Measurements from ENCODE around the gene NDUFV1.

DNA sequence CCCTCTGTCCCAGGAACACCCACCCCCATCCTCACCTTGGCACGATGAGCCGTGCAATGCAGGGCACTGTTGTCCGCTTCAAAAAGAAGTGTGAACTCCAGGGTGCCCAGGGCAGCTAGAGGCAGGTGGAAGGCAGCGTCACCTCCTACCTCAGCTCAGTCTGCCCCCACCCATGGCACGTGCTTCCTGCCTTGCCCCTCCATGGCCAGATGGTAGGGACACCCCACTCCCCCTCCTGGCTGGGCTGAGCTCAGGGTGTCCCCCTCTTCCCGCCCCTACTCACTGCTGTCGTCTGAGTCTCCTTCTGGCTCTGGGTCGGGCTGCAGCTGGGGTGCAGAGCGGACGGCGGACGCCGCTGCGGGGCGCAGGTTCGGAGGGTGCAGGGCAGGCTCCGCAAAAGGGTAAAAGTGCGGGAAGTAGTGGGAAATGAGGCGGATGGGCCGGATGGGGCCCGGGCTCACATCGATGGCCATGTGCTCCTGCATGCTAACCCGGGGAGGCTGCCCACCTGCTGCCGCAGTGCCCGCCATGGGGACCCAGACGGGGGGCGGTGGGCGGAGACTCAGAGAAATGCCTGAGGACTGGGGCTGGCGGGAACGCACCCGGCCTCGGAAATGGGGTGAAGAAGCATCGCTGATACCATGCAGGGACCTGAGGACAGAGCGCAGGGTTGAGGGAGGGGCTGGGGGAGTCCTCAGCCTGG, 9.1 kb downstream of the NDUFV1 start:
- no peak for TF ChIP-seq ISL1 (CRISPR knock-in tag; IDR thresholded peaks at IDR 0.05)
- no peak for TF ChIP-seq TOX (CRISPR knock-in tag; IDR thresholded peaks at IDR 0.05; ENCODE audit: borderline replicate concordance)
- TF ChIP-seq ARNTL (CRISPR knock-in tag; IDR thresholded peaks at IDR 0.05; ENCODE audit: borderline replicate concordance, low read depth), result no peak
- no peak for TF ChIP-seq TCF4 (CRISPR knock-in tag; IDR thresholded peaks at IDR 0.05; ENCODE audit: borderline replicate concordance)
- no peak for TF ChIP-seq ZNF8 (CRISPR knock-in tag; IDR thresholded peaks at IDR 0.05)
- TF ChIP-seq ZFP3 (CRISPR knock-in tag; IDR thresholded peaks at IDR 0.05), result no peak
- TF ChIP-seq, protein P1, sequence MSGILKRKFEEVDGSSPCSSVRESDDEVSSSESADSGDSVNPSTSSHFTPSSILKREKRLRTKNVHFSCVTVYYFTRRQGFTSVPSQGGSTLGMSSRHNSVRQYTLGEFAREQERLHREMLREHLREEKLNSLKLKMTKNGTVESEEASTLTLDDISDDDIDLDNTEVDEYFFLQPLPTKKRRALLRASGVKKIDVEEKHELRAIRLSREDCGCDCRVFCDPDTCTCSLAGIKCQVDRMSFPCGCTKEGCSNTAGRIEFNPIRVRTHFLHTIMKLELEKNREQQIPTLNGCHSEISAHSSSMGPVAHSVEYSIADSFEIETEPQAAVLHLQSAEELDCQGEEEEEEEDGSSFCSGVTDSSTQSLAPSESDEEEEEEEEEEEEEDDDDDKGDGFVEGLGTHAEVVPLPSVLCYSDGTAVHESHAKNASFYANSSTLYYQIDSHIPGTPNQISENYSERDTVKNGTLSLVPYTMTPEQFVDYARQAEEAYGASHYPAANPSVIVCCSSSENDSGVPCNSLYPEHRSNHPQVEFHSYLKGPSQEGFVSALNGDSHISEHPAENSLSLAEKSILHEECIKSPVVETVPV (CRISPR knock-in tag; IDR thresholded peaks at IDR 0.05), result no peak
- TF ChIP-seq, protein P2, sequence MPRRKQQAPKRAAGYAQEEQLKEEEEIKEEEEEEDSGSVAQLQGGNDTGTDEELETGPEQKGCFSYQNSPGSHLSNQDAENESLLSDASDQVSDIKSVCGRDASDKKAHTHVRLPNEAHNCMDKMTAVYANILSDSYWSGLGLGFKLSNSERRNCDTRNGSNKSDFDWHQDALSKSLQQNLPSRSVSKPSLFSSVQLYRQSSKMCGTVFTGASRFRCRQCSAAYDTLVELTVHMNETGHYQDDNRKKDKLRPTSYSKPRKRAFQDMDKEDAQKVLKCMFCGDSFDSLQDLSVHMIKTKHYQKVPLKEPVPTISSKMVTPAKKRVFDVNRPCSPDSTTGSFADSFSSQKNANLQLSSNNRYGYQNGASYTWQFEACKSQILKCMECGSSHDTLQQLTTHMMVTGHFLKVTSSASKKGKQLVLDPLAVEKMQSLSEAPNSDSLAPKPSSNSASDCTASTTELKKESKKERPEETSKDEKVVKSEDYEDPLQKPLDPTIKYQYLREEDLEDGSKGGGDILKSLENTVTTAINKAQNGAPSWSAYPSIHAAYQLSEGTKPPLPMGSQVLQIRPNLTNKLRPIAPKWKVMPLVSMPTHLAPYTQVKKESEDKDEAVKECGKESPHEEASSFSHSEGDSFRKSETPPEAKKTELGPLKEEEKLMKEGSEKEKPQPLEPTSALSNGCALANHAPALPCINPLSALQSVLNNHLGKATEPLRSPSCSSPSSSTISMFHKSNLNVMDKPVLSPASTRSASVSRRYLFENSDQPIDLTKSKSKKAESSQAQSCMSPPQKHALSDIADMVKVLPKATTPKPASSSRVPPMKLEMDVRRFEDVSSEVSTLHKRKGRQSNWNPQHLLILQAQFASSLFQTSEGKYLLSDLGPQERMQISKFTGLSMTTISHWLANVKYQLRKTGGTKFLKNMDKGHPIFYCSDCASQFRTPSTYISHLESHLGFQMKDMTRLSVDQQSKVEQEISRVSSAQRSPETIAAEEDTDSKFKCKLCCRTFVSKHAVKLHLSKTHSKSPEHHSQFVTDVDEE (CRISPR knock-in tag; IDR thresholded peaks at IDR 0.05), result no peak
- TF ChIP-seq, protein P3, sequence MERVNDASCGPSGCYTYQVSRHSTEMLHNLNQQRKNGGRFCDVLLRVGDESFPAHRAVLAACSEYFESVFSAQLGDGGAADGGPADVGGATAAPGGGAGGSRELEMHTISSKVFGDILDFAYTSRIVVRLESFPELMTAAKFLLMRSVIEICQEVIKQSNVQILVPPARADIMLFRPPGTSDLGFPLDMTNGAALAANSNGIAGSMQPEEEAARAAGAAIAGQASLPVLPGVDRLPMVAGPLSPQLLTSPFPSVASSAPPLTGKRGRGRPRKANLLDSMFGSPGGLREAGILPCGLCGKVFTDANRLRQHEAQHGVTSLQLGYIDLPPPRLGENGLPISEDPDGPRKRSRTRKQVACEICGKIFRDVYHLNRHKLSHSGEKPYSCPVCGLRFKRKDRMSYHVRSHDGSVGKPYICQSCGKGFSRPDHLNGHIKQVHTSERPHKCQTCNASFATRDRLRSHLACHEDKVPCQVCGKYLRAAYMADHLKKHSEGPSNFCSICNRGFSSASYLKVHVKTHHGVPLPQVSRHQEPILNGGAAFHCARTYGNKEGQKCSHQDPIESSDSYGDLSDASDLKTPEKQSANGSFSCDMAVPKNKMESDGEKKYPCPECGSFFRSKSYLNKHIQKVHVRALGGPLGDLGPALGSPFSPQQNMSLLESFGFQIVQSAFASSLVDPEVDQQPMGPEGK (CRISPR knock-in tag; IDR thresholded peaks at IDR 0.05; ENCODE audit: borderline replicate concordance), result no peak
- no peak for TF ChIP-seq SNAI2 (CRISPR knock-in tag; IDR thresholded peaks at IDR 0.05)
- TF ChIP-seq, protein P4, sequence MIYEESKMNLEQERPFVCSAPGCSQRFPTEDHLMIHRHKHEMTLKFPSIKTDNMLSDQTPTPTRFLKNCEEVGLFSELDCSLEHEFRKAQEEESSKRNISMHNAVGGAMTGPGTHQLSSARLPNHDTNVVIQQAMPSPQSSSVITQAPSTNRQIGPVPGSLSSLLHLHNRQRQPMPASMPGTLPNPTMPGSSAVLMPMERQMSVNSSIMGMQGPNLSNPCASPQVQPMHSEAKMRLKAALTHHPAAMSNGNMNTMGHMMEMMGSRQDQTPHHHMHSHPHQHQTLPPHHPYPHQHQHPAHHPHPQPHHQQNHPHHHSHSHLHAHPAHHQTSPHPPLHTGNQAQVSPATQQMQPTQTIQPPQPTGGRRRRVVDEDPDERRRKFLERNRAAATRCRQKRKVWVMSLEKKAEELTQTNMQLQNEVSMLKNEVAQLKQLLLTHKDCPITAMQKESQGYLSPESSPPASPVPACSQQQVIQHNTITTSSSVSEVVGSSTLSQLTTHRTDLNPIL (CRISPR knock-in tag; IDR thresholded peaks at IDR 0.05; ENCODE audit: low read depth), result no peak
